ENCODE data around the gene SCYGR6.

GRCh38 chr2:227765788-227766372, 41.3 kb upstream of the SCYGR6 start:
- TF ChIP-seq, protein P1, sequence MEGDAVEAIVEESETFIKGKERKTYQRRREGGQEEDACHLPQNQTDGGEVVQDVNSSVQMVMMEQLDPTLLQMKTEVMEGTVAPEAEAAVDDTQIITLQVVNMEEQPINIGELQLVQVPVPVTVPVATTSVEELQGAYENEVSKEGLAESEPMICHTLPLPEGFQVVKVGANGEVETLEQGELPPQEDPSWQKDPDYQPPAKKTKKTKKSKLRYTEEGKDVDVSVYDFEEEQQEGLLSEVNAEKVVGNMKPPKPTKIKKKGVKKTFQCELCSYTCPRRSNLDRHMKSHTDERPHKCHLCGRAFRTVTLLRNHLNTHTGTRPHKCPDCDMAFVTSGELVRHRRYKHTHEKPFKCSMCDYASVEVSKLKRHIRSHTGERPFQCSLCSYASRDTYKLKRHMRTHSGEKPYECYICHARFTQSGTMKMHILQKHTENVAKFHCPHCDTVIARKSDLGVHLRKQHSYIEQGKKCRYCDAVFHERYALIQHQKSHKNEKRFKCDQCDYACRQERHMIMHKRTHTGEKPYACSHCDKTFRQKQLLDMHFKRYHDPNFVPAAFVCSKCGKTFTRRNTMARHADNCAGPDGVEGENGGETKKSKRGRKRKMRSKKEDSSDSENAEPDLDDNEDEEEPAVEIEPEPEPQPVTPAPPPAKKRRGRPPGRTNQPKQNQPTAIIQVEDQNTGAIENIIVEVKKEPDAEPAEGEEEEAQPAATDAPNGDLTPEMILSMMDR (IDR thresholded peaks at IDR 0.05): no peak
- no peak for TF ChIP-seq POLR2A (IDR thresholded peaks at IDR 0.05)
